Cardiac fibroblast (primary cell): Measurements from ENCODE around the gene VARS2.
A peak's percentile ranks its signal among the peaks of the same experiment; 100 is the strongest.

ENCODE experiments used
- DNase-seq, 2 donors: peaks; one replicate each; pipeline versions ENCODE4 v3.0.0 to v3.0.0-alpha.2; 2010; ENCODE audit warnings: low read depth in 2 of 2
- H3K4me3 ChIP-seq, 2 donors: replicated peaks in 1 of 2; 1 replicate in 1 of 2; 2 replicates in 1 of 2; pipeline ENCODE4 v1.5.1; 2011; ENCODE audit warnings: low read depth in 2 of 2, low read length in 2 of 2, mild to moderate bottlenecking in 2 of 2, moderate library complexity in 1 of 2
- TF ChIP-seq, protein P1 (sequence below): IDR thresholded peaks from one replicate; pipeline ENCODE4 v1.5.1; 2011; ENCODE audit warnings: low read depth, mild to moderate bottlenecking, low read length, inconsistent platforms

The VARS2 gene

DNA sequence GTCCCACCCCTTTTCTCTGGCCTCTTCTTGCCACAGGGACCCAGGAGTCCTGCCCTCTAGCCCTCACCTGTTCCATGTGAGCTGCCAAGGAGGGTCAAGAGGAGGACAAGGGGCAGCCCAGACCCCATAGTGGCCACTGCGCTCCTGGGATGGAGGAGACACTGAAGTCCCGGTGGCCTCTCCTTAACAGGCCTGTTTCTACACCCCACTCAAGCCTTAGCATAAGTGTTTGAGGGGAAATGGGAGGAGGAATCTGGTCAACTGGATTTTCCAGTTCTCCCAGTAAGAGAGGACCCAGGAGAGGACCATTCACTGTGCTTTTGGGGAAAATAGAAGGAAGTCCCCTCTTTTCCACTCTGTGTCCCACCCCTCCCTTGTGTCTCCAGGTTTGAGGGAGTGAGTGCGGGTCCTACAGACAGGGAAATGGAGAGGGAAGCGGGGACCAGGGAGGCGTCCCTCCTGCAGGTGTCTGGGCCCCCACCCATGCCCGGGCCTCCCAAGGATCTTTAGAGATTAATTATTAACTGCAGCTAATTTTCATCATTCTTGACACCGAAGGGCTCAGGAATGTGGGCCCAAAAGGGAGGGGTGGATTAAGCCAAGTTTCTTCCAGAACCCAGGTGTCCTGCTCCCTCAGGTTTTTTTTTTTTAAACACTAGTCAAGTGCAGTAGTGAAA is 18.1 kb downstream of the VARS2 start, which contains the start of gene SFTA2:
Gene SFTA2, minus strand, starts transcription at position 202 of the 677 bp plus-strand sequence. Its CDS starts 74 bp downstream, at position 128.
- TF ChIP-seq, protein P1, sequence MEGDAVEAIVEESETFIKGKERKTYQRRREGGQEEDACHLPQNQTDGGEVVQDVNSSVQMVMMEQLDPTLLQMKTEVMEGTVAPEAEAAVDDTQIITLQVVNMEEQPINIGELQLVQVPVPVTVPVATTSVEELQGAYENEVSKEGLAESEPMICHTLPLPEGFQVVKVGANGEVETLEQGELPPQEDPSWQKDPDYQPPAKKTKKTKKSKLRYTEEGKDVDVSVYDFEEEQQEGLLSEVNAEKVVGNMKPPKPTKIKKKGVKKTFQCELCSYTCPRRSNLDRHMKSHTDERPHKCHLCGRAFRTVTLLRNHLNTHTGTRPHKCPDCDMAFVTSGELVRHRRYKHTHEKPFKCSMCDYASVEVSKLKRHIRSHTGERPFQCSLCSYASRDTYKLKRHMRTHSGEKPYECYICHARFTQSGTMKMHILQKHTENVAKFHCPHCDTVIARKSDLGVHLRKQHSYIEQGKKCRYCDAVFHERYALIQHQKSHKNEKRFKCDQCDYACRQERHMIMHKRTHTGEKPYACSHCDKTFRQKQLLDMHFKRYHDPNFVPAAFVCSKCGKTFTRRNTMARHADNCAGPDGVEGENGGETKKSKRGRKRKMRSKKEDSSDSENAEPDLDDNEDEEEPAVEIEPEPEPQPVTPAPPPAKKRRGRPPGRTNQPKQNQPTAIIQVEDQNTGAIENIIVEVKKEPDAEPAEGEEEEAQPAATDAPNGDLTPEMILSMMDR, result no peak
- no peak within 1 kb of the TSS for H3K4me3 ChIP-seq
- DNase-seq, result no peak

DNA sequence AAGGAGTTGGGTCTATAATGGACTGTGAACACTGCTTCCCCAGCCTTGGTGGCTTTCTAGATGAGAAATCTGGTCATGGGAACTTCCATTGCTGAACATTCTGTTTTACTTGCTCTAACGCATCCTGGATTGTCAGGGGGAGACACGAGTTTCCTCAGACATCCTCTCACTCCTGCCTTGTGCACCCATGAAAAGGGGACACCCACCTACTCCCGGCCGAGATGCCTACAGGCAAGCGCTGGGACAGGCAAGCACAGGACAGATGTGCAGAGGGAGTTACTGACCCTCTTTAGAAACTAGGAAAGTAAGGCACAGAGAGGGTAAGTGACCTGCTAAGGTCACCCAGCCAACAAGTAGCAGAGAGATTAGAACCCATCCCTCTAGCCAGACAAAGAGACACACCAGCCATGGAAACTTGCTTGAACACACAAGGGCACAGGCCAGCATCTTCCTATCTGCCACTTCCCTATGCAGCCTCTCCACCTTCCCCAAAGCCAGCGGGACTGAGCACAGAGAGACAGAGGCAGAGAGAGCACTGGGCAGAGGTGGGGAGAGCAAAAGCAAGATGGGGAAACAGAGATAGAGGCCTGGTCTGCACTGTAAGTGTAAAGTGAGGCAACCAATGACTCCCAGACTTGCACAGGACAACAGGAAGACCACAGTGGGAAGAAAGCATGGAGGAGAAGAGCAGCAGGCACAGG is 18.8 kb downstream of the VARS2 start:
- no peak overlapping the region for H3K4me3 ChIP-seq
- TF ChIP-seq, protein P1, result no peak
- no peak for DNase-seq

DNA sequence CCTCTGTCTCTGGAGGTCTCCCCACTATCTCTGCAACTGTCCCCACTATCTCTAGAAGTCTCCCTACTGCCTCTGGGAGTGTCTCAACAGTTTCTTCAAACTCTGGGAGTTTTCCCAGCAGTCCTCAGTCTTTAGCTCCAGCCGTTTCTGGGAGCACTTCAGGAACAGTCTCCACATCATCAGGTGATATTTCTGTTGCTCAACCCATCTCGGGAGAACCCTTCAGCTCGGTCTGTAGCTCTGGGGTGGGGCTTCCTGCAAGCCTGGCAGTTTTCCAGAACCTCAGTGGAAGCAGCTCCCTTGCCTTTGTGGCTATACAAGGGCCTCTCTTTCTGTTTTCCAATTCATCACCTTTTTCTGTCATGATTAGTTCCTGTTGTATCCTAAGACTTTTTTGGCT is 21.0 kb downstream of the VARS2 start:
- peak; percentile 28 to 56 for DNase-seq
- TF ChIP-seq, protein P1, result no peak
- H3K4me3 ChIP-seq, result no peak overlapping the region

DNA sequence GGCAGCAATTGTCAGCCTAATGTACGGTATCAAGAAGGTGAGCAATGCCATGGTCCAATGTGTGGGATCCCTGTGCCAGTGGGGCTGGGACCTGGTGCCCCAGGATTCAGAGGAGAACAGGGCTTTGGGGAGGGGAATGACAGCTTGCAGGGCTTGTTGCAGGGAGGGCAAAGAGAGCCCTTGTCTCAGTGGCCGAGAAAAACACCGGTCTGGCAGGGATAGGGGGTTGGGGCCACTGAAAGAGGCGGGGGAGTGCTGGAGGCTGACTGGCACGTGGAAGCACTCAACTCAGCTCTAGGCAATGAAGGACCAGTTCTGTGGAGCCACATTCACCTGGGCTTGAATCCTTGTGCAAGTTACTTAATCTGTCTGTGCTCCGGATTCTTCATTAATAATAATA is 23.2 kb downstream of the VARS2 start:
- TF ChIP-seq, protein P1, result no peak
- H3K4me3 ChIP-seq, result no peak overlapping the region
- DNase-seq, result no peak

DNA sequence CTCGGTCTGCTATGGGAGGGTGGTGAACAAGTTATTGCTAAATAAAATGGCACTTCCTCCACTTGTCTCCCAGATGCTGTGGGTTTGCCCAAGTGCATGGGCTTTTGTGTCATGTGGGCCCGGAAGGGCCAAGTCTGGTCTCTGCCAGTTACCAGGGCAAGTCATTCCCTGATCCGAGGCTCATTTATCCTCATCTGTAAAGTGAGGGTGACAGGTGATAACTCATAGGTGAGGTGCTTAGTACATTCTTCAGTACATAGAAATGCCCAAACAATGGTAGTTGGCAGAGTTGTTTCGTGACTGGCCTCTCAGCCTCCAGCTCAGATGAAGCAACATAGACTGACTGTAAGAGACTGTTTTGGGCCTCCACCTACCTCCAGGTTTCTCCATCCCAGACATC is 24.7 kb downstream of the VARS2 start:
- DNase-seq, result no peak
- no peak overlapping the region for H3K4me3 ChIP-seq
- TF ChIP-seq, protein P1, result no peak

DNA sequence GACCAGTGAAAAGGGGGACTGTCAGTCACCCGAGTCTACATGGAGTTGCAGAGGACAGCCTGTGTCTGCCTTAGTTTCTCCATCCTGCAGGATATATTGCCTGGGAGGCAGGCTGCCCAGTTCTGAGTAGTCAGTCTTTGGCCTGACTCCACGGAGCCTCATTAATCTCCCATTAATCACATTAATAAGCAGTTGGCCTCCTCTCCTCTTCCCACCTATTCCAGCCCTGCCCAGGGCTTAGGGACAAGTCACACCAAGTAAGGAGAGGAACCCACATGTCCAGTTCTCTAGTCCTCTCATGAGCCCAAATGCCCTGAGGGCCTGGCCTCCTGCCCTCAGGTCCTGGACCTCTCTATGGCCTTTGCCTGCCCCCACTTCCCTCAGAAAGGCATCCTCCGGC is 25.4 kb downstream of the VARS2 start:
- TF ChIP-seq, protein P1, result no peak
- H3K4me3 ChIP-seq, result no peak overlapping the region
- no peak for DNase-seq
